Esophagus squamous epithelium (tissue), 5 donors: ENCODE results near the gene STARD6. TPM values are rescaled to one million over a fixed set of nuclear protein-coding genes. Genes with fewer than 3 reads are reported as not detected.
A peak's percentile ranks its signal among the peaks of the same experiment; 100 is the strongest.

Experiments used
- DNase-seq: peaks from one replicate; lab custom pipeline; 2025; lab: John Stamatoyannopoulos, UW
- H3K27ac ChIP-seq, 4 donors: fragments of 200-600 bp; sonication (generic); one replicate each; pipeline ENCODE4 v1.5.1; 2016 to 2019; ENCODE audit warnings: mild to moderate bottlenecking in 1 of 4
- H3K27me3 ChIP-seq, 4 donors: fragments of 200-600 bp; sonication (generic); 1 replicate in 3 of 4; 2 replicates in 1 of 4; pipeline versions ENCODE4 v1.5.1 to v1.6.0; 2017 to 2021; ENCODE audit warnings: antibody characterized with exemption in 1 of 4
- H3K36me3 ChIP-seq, 3 donors: fragments of 200-600 bp; sonication (generic); one replicate each; pipeline ENCODE4 v1.5.1; 2016 to 2019
- H3K4me1 ChIP-seq, 3 donors: fragments of 200-600 bp; sonication (generic); one replicate each; pipeline ENCODE4 v1.5.1; 2017 to 2019
- H3K4me3 ChIP-seq, 4 donors: fragments of 200-600 bp; sonication (generic); 1 replicate in 3 of 4; 2 replicates in 1 of 4; pipeline ENCODE4 v1.5.1; 2016 to 2019; ENCODE audit warnings: mild to moderate bottlenecking in 2 of 4, moderate library complexity in 1 of 4
- H3K9me3 ChIP-seq, 3 donors: fragments of 200-600 bp; sonication (generic); one replicate each; pipeline ENCODE4 v1.5.1; 2016 to 2019
- POLR2A ChIP-seq, 4 donors: fragments of 450-650 bp; IDR thresholded peaks; one replicate each; pipeline ENCODE4 v1.6.1; 2017; ENCODE audit warnings: antibody characterized with exemption in 4 of 4, mild to moderate bottlenecking in 4 of 4, moderate library complexity in 3 of 4
- WGBS, 2 donors: methylation state at CpG; one replicate each; pipeline ENCODE4 v1.1.5; 2018; 5-methylcytosine and 5-hydroxymethylcytosine counted together
- intact Hi-C: fragments of 100-400 bp; cut with DNase I; formaldehyde crosslinking; loops from one replicate; pipeline ENCODE4 v1.15.0; 2022
- total RNA-seq, 4 donors: library from RNA; depleted of rRNA; stranded (reverse); fragments of >200 nt; gene quantifications; one replicate each; pipeline ENCODE4 v1.1.0, GENCODE V29; 2016
- TF ChIP-seq, protein P1 (sequence below), 6 experiments: fragments of 450-650 bp in 4 of 6; fragments of 200-600 bp in 2 of 6; sonication (generic) in 2 of 6; IDR thresholded peaks; one replicate each; pipeline ENCODE4 v1.5.1; 2016 to 2019; ENCODE audit warnings: antibody characterized with exemption in 6 of 6, mild to moderate bottlenecking in 4 of 6, moderate library complexity in 4 of 6
- donor health status: DM: yes; HTN: yes; CAD: no.

STARD6 gene, protein sequence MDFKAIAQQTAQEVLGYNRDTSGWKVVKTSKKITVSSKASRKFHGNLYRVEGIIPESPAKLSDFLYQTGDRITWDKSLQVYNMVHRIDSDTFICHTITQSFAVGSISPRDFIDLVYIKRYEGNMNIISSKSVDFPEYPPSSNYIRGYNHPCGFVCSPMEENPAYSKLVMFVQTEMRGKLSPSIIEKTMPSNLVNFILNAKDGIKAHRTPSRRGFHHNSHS
- not detected for total RNA-seq

DNA sequence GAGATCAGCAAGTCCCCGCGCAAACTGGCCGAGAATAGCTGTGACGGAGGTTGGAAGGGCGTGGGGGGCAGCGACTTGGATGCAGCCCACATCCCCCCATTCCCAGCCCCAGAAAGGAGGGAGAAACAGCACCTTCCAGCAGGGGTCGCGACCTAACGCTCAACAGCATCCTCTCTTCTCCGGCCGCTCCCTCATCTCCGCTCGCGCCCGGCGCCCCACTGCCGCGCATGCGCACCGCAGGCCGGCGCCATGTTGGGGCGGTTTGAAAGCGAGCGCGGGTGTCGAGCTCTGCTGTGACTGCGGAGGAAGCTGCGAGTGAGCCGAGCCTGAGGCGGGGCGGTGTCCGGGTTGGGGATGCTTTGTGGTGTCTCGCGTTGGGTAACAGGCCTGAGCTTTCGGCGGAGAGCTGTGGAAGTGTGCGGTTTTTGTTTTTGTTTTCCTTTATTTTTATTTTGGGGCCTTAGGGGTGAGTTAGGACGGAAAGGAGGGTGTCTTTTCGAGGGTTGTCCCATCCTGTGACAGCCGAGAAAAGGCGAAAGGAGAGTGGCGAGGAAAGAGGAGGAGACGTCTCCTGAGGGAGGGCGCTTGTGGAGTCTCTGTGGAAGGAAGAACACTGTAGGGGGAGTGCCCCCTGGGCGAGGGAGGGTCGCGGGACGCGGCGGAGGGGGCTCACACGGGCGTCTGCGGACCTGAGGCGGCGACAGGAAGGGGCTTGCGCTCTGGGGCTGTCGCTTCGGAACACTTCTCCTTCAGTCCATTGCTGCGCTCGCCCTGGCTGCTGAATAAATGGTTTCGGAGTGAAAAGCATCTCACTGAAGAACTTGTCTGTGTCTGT, at the start of gene STARD6, which contains the start of gene C18orf54:
Gene STARD6, minus strand, starts transcription at position 199 of the 835 bp plus-strand sequence. CDS start 3,285 bp downstream, outside the sequence.
Gene C18orf54, plus strand, starts transcription at position 247 of the 835 bp plus-strand sequence. CDS start 2,667 bp downstream, outside the sequence.
- DNase-seq, result peak; percentile 38
- H3K36me3 ChIP-seq, result no peaks in the 10 kb centered on the region
- peak within 1 kb of the TSS; percentile 72 to 77 (median 74) for H3K27ac ChIP-seq
- peak within 1 kb of the TSS; percentile 56 to 89 (median 76) for H3K4me3 ChIP-seq
- WGBS, 2 donors, result 0 to 1% methylated on average over 8 to 39 of the region's 62 CpGs
- H3K4me1 ChIP-seq, result peaks cover 0 to 17% (median 3%) of the 10 kb centered on the region in 3 donors
- intact Hi-C loops, result no loop called here
- H3K27me3 ChIP-seq, result no peaks in the 10 kb centered on the region
- H3K9me3 ChIP-seq, result no peaks in the 10 kb centered on the region
- TF ChIP-seq, protein P1, sequence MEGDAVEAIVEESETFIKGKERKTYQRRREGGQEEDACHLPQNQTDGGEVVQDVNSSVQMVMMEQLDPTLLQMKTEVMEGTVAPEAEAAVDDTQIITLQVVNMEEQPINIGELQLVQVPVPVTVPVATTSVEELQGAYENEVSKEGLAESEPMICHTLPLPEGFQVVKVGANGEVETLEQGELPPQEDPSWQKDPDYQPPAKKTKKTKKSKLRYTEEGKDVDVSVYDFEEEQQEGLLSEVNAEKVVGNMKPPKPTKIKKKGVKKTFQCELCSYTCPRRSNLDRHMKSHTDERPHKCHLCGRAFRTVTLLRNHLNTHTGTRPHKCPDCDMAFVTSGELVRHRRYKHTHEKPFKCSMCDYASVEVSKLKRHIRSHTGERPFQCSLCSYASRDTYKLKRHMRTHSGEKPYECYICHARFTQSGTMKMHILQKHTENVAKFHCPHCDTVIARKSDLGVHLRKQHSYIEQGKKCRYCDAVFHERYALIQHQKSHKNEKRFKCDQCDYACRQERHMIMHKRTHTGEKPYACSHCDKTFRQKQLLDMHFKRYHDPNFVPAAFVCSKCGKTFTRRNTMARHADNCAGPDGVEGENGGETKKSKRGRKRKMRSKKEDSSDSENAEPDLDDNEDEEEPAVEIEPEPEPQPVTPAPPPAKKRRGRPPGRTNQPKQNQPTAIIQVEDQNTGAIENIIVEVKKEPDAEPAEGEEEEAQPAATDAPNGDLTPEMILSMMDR (IDR thresholded peaks at IDR 0.05), result peak in 4 of 6 experiments; percentile 19 to 59 (median 40)
- peak in 3 of 4 donors; percentile 32 to 78 (median 39) for TF ChIP-seq POLR2A (IDR thresholded peaks at IDR 0.05)

DNA sequence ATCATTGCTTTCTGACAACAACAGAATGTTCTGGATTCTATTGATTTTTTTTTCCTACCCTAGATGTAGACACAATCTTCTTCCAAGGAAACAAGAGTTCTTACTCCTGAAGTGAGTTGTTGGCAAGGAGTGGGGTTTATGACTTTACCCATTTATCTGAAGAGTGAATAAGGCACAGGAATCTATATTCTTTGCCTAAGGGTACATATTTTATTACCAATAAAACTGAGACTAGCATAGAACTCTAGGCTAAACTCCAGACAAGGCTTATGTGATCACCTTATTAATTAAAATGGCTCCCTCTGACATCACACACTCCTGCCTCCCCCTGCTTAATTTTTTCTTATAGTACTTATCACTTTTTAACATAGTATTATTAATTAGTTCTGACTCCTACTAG, 47.6 kb upstream of the STARD6 start:
- no peak overlapping the region for H3K27ac ChIP-seq
- no peaks in the 10 kb centered on the region for H3K36me3 ChIP-seq
- H3K9me3 ChIP-seq, result no peaks in the 10 kb centered on the region
- no peaks in the 10 kb centered on the region for H3K27me3 ChIP-seq
- H3K4me1 ChIP-seq, result no peaks in the 10 kb centered on the region
- no peak for DNase-seq
- H3K4me3 ChIP-seq, result no peak overlapping the region
- no peak for TF ChIP-seq POLR2A (IDR thresholded peaks at IDR 0.05)
- TF ChIP-seq, protein P1 (IDR thresholded peaks at IDR 0.05), result no peak
- intact Hi-C loops, result no loop called here

DNA sequence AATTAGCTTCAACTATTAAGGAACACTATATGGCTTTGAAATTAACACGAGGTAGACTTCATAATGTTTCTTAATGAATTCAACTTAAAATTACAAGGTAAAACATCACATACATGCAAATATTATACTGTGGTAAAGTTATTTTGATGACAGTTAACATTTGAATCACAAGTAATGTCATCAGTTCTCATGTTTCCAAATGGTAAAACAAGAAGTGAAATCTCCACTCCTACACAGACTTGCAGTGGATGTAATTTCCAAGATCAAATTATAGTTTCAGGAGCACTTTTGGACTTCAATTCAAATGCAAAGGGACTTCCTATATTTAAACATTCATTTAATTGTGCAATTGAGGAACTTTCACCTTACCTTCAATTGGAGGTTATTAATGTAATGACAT, 39.1 kb upstream of the STARD6 start:
- DNase-seq, result no peak
- intact Hi-C loops, result no loop called here
- Histone ChIP-seq H3K4me1 (no peaks in the 10 kb centered on the region), H3K9me3 (no peaks in the 10 kb centered on the region), H3K4me3 (no peak overlapping the region), H3K27ac (no peak overlapping the region), H3K27me3 (no peaks in the 10 kb centered on the region), H3K36me3 (no peaks in the 10 kb centered on the region)
- TF ChIP-seq, protein P1 (IDR thresholded peaks at IDR 0.05), result no peak
- no peak for TF ChIP-seq POLR2A (IDR thresholded peaks at IDR 0.05)
- WGBS, 2 donors, result 50 to 75% methylated on average over 1 of the region's 1 CpG

DNA sequence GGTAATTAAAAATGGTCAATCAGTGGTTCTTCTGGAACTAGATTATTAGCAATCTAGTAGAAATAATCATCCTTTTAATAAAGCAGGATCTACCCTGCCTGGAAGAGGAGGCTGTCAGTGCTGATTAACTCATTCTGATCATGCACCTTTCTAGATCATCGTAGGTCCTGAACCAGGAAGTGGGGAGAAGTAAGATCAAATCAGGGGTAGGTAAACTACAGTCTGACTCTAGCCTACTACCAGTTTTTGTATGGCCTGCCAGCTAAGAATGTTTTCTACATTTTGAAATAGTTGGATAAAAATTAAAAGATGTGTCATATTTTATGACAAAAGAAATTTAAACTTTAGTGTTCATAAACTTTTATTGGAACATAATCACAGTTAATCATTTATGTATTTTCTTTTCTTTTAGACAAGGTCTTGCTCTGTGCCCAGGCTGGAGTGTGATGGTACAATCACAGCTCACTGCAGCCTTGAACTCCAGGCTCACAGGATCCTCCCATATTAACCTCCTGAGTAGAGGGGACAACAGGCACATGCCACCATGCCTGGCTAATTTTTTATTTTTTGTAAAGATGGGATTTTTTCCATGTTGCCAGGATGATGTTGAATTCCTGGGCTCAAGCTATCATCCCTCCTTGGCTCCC, 36.1 kb upstream of the STARD6 start:
- TF ChIP-seq, protein P1 (IDR thresholded peaks at IDR 0.05), result no peak
- TF ChIP-seq POLR2A (IDR thresholded peaks at IDR 0.05), result no peak
- Histone ChIP-seq H3K27ac (no peak overlapping the region), H3K4me1 (no peaks in the 10 kb centered on the region), H3K4me3 (no peak overlapping the region), H3K27me3 (no peaks in the 10 kb centered on the region), H3K9me3 (no peaks in the 10 kb centered on the region), H3K36me3 (no peaks in the 10 kb centered on the region)
- intact Hi-C loops, result no loop called here
- no peak for DNase-seq
- 38 to 71% methylated on average over 1 of the region's 1 CpG for WGBS, 2 donors
